Measurements from ENCODE around the gene FRAT1.
"Not testable (repeated sequence)": the region's sequence is repeated elsewhere in the genome, so short reads cannot be mapped to it uniquely, and the experiment has no call there.

Gene FRAT1

DNA sequence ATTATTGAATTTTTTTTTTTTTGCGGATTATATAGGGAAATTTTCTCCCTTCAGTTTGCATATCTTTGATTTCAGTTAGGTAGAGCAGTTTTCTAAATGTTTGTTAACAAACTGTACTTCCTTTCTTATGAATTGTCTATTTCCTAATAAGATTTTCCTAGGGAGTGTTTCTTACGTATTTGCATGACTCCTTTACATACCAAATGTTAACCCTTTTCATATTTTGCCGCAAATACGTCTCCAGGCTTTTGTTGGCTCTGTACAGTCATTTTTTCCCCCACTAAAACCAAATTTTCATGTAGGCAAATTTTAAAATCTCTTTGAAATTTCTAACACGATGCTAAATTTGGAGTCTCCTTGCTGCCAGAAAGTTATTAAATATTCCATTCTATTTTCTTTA is 17.4 kb downstream of the FRAT1 start:
- no peak for DNase-seq

DNA sequence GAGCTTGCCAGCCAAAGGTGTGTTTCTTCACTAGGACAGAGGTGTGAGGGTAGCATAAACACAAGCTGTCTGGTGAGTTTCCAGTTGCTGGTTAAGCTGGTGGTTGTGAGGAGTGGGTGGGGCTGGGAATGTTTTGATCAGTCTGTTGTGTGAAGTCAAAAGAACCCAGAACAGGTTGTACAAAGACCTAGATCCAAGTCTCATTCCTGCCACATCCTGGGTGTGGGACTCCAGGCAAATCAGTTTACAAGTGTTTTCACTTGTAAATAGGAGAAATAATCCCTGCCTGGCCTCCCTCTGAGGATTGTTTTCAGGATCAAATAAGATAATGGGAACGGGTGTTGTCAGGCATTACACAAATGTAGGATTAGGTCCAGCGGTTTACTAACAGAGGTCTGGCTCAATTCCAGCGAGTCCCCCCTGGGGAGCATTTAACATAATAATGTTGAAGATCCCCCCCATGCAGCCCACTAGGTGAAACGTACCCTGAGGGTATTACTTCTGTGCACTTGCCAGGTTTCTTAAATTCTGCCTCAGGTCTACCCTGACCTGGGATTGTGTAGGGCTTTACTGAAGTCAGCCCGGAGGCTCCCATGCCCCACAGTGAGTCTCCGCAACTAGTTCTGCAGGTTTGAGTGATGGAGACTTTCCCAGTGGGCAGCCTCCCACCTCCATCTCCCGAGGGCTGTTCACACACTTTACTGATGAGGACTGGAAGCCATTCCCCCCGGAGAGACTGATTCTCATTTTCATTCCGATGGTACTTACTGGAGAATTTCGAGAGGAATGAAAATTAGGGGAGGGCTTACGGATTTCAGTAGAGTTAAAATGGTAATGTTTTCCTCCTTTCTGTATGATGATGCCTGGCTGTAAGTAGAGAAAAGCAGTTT is 18.1 kb downstream of the FRAT1 start:
- DNase-seq: no peak

DNA sequence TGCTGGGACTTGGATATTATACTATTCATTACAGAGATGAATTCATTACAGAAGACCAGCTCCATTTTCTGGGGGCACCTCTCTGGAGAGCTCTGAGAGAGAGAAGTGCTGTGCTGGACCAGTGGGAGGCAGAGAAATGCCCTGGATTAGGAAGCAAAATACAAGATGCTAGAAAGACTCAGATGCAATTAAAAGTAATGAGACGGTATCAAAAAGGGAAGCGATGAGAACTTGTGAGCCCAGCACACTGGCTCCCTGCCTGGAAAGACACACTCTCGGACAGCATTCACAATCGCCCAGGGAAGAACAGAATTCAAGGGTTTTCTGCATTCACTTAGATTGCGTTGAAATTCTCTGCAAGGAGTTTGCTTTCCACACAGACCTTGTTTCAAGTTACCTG is 19.0 kb downstream of the FRAT1 start:
- no peak for DNase-seq

DNA sequence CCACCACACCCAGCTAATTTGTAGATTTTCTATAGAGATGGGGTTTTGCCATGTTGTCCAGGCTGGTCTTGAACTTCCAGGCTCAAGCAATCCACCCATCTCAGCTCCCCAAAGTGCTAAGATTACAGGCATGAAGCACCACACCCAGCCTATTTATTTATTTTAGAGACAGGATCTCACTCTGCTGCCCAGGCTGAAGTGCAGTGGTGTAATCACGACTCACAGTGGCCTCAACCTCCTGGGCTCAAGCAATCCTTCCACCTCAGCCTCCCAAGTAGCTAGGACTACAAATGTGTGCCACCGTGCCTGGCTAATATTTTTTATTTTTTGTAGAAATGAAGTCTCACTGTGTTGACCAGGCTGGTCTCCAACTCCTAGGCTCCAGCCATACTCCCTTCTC is 22.3 kb downstream of the FRAT1 start:
- DNase-seq: no peak

DNA sequence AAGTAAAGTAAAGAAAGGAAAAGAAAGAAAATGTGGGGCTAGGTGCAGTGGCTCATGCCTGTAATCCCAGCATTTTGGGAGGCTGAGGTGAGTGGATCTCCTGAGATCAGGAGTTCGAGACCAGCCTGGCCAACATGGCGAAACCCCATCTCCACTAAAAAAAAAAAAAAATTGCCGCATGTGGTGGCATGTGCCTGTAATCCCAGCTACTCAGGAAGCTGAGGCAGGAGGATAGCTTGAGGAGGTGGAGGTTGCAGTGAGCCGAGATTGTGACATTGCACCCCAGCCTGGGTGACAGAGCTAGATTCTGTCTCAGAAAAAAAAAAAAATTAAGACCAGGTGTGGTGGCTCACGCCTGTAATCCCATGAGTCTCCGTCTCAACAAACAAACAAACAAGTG is 24.6 kb downstream of the FRAT1 start:
- DNase-seq: not testable (repeated sequence)

DNA sequence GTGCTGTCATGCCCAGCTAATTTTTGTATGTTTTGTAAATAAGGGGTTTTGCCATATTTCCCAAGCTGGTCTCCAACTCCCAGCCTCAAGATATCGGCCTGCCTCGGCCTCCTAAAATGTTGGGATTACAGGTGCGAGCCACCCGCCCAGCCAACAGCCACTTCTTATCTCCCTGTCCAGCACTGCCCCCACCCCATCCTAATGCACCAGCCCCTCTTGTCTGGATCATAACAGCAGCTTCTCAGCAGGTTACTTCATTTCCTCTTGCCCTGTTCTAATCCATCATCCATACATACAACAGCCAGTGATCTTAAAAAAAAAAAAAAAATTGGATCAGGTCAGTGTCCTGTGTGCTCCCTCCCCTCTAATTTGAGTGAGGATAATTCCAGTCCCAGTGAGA is 28.2 kb downstream of the FRAT1 start:
- no peak for DNase-seq

DNA sequence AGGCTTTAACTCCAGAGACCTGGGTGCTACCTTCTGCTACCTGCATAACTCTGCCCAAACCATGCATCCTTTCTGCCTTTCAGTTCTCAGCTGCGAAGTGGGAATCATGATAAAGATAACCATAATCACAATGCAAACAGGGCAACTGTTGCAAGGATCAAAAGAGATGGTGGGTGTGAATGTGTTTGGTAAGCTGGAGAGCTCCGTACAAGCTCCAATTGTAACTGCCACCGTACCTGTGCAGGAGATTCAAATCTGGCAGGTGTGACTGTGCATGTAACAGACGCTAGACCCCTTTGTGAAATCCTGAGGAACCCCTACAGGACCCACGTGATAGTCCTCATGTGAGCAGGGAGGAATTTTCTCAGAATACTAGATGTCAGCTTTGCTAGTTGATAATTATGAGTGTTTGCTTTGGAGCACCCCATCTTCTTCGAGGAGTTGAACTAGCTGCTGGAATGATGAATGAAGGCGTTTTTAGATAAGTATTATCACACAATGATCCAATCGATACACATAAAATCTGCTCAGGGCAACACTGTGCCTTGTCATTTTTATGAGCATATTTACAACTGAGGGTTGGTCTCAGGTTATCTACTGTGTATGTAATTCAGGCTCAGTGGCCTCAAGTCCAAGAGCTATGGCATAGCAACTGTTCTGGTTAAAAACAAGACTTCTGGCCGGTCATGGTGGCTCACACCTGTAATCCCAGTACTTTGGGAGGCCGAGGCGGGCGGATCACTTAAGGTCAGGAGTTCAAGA is 30.9 kb downstream of the FRAT1 start:
- DNase-seq: no peak

DNA sequence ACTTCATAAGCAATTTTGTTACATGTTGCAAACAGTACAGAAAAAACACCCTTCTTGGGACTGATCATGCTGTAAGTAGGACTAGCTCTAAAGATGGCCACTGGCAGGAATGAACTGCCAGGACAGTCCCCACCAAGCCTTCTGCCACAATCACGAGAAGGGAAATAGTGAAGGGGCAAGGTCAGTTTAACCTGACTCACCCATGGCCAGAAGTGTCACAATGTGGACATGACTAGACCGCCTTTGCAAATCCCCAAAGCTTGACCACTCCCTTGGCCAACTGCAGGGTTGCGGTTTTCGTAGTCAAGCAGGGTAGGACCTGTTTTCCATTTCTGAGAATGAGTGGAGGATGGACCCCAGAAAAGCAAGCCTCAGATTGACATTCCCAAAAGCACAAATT is 34.9 kb downstream of the FRAT1 start:
- no peak for DNase-seq

DNA sequence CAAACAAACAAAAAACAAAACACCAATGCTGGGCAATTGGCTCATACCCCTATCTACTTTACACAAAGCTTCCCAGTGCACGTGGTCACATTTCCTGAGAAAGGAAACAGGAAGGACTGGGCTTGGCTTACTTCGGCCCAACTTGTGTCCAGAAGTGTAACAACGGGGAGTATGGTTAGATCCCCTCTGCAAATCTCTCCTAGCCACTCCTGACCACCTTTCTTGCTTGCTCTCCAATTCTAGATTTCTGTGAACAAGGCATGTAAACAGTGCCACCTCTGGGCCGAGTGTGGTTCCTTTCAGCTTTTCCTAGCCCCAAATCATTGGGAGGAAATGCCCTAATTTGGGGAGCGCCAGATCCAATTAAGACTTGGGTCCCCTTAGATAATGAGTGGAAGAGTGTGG is 36.5 kb downstream of the FRAT1 start:
- DNase-seq: no peak

DNA sequence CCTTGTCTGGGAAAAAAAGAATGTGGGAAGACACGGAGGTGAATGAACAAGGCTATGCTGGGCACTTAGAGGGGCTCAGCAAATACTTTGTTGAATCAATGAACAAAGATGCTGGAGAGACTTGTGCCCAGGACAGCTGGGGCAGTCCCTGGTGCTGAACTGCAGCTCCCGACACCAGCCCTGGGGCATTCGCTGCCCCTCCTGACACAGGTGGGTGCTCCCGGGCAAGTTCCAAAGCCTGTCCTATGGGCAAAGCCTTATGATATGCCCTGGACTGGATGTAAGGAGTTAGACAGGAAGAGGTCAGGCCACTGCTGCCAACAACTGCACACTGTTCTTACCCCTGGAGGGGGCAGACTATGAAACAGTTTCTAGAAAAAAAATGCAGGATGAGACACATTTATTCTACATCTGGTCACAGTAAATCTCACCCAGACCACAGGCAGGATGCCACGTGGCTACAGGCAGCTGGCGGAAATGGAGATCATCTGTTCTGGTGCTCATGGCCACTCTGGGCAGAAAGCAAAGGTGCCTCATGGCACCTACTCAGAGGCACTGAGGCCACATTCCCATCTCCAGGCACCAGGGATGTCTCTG is 37.3 kb downstream of the FRAT1 start:
- no peak for DNase-seq

DNA sequence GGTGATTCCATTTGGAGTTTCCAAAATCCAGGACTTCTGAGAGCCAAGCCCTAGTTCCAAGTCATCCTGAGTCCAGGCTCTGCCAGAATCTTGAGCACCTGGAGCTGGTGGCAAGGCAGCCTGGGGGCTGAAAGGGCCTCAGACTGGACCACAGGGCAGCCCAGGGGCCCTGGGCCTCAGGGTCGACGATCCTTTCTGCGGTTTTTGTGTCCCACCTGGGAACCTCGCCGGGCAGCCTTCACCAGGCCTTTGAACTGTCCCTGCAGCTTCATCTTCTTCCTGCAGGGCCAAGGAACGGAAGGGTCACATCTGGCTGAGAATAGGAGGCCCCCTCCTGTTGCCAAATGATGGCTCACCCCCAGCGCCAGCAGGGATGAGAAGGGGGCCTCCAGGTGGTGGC is 37.8 kb downstream of the FRAT1 start:
- DNase-seq: no peak

DNA sequence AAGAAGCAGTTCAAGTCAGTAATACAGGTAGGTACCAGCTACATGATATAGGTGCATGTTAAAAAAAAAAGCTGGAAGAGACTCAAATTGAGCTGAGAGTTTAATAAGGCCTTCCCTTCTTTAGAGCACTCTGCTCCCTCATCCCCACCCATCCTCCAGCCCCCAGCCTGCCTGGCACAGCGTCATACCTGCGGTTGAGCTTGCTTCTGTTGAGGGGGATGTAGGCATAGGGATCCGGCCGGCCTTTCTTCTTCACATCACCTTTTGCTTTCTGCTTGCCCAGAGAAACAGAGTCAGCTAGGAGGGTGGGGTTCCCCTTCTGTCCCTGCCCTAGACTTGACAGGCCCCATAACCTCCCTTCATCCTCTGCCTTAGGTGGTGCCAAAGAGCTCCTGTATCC is 39.3 kb downstream of the FRAT1 start:
- DNase-seq: no peak

DNA sequence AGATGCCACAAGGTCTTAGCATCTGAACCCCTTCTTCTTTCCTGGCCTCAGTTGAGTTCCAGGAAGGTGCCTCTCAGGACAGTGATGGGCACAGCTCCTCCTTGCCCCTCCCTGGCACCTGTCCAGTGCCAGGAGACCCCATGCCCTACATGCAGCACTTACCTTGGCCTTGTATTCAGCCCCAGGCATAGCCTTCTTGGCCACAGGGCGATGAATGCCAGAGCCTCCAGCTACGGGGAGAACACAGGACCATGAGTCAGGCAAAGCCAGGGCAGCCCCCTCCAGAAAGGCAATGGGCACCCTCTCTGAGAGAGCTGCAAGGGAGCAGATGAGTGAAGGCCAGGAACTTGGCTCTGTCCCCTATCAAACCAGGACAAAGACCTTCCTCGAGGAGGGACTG is 39.7 kb downstream of the FRAT1 start:
- DNase-seq: no peak

DNA sequence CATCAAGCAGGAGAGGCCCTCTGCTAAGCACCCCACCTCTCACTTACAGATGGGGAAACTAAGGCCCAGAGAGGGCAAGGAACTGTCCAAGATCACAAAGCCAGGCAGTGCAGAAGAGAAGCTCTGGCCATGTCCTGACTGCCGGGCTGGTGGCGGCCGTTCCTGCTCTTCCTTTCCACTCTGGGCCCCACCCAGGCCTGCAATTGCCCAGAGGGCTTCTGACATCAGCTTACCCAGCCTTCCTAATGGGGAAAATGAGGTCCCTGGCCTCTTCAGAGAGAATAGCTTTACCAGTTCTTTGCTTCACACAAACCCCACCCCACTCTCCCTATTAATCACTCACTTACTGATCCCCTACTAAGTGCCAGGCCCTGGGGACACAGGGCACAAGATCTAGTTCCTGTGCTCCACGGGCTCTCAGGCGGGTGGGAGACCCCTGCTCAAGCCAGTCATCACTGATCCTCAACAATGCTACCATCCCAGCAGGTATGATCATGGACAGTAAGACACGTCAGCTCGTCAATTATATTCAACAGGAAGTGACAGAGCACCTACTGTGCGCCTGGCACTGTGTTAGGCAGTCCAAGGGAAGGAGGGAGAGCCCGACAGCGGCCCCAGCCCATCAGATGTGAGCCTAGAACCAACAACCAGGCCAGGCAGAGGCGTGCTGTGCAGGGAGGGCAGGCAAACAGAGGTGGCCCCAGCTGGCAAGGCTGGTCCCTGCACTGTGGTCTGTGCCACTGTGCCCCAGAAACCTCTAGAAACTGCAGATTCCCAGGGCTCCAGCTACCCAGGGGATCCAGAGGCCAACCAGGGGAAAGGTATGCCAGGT is 41.9 kb downstream of the FRAT1 start:
- DNase-seq: no peak

DNA sequence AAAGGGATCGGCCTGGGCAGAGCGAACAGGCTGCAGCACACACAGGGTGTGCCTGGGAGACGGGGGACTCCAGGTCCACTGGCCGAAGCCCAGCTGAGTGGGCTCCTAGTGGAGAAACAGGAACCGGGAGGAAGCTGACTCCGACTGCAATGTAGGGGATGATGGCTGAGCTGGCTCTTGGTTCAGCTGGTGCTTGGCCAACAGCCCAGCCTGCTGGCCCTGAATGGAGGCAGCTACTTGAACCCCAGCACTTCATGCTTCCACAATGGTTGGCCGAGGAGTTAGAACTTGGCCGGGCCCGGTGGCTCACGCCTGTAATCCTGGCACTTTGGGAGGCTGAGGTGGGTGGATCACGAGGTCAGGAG is 42.4 kb downstream of the FRAT1 start:
- DNase-seq: no peak

DNA sequence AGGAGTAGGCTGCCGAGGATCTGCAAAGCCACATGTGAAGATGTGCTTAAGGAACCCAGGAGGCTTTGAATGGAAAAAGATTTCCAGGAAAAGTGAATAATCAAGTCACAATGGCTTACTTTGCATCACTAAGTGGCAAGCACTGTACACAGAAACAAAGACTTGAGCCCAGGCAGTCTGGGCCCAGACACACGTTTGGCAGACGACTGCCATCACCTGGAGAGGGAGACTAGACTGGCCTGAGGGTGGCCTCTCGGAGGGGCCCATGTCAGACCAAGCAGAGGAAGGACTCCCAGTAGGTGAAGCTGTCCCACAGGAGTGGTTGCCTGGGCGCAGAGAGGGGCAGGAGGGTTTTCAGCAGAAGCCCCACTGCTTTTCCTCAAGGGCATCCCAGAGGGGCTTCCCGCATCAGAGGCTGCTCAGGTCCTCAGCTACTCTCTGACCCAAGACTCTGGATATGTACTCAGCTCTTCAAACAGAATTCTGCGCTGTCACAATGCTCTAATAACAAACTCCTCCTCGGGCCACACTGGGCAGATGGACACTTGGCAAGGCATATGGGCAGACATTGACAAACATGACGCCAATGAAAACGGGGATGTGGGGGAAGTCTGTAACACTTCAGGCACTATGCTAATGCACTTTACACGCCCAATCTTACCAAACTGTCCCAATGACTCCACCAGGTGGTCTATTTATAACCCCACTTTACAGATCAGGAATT is 43.4 kb downstream of the FRAT1 start:
- DNase-seq: no peak

DNA sequence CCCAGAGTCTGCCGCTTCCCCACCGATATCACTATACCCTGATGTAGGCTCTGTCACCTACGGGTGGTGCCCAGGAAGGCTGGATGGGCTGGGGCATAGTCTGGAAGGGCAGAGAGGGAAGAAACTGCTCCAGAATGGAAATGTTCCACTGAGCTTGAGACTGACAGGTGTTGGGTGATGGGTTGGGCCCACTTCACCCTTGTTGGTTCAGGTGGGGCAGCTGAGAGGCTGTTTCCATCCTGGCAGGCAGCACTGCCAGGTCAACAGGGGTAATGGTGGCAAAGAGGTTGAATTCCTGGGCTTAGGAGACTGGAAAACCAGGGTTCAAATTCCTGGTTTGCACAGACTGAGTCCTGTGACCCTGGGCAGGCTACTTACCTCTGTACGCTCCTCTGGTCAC is 44.0 kb downstream of the FRAT1 start:
- no peak for DNase-seq

DNA sequence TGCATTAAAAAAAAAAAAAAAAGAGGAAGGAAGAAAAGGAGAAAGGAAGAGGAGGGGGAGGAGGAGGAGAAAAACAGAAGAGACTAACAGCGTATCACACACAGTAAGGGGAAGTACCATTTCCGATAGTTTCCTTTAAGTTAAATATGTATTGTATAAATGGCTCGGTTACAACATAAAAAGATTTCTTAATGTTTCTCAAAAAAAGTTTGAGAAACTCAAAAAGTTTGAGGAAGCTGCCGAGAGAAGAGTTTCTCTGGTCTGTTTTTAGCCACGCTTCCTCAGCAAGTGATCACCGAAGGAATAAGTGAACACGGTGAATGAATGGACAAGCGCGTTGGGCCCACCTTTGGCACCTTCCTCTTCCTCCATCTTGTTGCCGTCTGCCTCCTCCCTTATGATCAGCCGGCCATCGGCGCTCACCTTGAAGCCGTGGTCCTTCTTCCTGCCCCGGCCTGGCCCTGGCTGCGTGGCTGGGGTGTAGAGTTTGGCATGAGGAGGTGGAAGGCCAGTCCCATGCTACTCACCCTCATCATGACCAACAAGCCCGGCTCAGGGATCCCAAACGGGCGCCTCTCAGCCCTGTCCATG is 46.8 kb downstream of the FRAT1 start:
- no peak for DNase-seq

DNA sequence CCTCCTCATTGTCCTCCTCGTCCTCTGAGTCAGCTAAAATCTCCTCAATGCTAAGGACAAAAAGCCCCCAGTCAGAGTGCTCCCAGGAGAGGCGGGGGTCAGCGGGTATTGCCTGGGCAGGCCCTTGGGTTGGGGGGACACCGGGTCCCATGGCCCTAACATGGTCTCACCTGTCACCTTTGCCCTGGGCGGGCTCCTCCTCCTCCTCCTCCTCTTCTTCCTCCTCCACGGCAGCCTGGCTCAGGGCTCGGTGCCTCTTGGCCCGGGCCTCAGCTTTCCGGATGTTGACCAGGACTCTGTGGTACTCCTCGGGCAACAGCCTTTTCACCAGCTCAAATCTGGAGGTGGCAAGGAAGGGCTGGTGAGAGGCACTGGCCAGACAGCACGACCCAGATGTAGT is 47.5 kb downstream of the FRAT1 start:
- DNase-seq: no peak

DNA sequence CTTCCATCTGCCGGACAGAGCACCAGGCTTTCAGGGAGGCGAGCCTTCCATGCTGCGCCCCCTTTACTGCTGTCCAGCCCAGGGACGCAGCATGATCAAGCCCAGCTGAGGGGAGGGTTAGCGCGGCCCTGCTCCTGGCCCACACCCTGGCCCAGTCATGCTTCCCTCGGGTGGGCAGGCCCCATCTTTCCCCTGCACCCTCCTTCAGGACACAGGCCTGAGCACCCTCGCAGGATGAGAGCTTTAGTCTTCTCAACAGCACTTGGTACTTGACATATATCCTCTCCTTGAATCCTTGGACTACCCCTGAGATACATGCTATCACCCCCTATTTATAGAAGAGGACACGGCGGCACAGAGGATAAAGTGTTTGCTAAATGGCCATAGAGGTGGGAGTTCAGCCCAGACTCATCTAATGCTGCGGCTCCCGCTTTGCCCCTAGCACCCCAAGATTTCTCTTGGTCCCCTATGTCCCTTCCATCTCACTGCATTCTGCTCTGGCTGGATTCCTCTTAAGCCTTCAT is 48.1 kb downstream of the FRAT1 start:
- no peak for DNase-seq
